Pulmonary artery endothelial cell (primary cell): Measurements from ENCODE around the gene KNDC1. TPM values are rescaled to one million over a fixed set of nuclear protein-coding genes. Genes with fewer than 3 reads are reported as not detected.
"Not testable (repeated sequence)": the region's sequence is repeated elsewhere in the genome, so short reads cannot be mapped to it uniquely, and the experiment has no call there.

Experiments
- DNase-seq: peaks from one replicate; pipeline ENCODE4 v3.0.0-alpha.2; 2011; ENCODE audit warnings: low read depth, low spot score
- total RNA-seq: library from RNA; depleted of rRNA; stranded (reverse); fragments of >200 nt; gene quantifications from 2 replicates; pipeline ENCODE4 v1.2.3, GENCODE V29; 2014

Gene KNDC1
- total RNA-seq, 1 donor from 2014 or later = not detected

- no peak for DNase-seq
Measured at GRCh38 chr10:133126431-133127290, 33.4 kb upstream of the KNDC1 start.

DNA sequence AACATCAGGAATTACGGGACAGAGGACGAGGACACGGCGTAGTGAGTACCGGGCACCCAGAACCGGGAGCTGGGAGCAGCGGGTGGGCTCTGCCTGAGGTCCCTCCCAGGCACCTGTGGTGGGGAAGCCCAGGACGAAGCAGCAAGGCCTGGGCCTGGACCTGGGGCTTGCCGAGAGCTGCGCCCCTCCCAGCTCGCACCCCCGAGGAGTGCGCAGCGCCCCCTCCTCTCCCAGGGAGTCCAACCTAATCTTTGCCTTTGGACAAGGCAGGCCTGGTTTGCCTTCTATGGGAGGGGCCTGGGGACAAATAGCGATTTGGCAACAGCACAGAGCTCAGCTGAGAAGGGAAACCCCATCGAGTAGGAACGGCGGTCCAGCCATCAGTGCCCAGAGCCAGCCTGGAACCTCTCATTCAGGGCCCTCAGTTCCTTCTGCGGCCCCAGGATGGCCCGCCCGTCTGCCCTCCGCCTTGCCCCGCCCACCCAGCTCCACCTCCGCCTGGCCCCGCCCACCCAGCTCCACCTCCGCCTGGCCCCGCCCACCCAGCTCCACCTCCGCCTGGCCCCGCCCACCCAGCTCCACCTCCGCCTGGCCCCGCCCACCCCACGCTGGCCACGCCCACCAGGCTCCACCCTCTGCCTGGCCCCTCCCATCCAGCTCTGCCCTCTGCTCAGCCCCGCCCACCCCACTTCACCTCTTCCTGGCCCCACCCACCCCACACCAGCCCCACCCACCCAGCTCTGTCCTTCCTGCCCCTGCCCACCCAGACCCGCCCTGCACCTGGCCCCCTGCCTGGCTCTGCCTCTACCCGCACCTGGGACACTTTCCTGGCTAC, 32.5 kb upstream of the KNDC1 start:
- DNase-seq = no peak

GRCh38 chr10:133128126-133129070, 31.6 kb upstream of the KNDC1 start:
- no peak for DNase-seq

- no peak for DNase-seq
Measured at GRCh38 chr10:133129071-133129858, 30.8 kb upstream of the KNDC1 start.

DNA sequence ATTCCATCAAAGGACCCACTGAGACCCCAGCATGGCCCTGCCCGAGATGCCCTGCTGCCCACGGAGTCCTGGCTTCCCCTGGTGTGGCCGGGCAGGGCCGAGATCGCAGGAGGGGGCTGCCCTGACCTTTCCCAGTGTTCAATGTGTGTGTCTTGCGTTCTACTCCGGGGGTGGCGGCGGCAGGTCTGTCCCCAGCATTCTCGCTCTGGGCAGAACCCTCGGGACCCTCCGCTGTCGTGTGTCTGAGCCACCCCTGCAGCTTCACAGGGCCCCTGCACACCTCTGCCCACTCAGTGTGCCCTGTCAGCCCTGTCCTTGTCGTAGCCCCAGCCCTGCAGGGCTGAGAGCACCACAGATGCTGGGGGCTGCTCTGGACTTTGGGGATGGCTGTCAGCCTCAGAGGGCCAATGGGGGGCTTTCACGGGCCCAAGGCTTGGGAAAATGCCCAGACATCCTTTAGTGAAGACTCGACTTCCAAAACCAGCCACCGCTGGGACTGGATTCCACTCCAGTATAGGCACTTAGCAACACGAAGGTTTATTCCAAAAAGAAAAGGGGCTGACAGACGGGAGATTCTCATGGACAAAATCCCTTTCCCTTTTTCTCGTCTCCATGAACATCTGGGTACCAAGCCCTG, 30.0 kb upstream of the KNDC1 start:
- no peak for DNase-seq

DNA sequence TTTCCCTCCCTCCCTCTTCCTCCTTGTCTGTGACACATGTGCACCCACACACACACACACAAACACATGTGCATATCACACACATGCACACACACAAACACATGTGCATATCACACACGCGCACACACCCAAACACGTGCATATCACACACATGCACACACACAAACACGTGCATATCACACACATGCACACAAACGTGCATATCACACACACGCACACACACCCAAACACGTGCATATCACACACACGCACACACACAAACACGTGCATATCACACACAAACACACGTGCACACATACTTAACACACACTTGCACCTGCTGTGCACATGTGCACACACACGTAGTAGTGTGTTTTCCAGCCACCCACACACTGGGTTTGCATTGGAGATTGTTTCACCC, 29.4 kb upstream of the KNDC1 start:
- DNase-seq = no peak

GRCh38 chr10:133131053-133131452, 29.0 kb upstream of the KNDC1 start:
- no peak for DNase-seq

GRCh38 chr10:133131734-133132472, 28.1 kb upstream of the KNDC1 start:
- DNase-seq = no peak

DNA sequence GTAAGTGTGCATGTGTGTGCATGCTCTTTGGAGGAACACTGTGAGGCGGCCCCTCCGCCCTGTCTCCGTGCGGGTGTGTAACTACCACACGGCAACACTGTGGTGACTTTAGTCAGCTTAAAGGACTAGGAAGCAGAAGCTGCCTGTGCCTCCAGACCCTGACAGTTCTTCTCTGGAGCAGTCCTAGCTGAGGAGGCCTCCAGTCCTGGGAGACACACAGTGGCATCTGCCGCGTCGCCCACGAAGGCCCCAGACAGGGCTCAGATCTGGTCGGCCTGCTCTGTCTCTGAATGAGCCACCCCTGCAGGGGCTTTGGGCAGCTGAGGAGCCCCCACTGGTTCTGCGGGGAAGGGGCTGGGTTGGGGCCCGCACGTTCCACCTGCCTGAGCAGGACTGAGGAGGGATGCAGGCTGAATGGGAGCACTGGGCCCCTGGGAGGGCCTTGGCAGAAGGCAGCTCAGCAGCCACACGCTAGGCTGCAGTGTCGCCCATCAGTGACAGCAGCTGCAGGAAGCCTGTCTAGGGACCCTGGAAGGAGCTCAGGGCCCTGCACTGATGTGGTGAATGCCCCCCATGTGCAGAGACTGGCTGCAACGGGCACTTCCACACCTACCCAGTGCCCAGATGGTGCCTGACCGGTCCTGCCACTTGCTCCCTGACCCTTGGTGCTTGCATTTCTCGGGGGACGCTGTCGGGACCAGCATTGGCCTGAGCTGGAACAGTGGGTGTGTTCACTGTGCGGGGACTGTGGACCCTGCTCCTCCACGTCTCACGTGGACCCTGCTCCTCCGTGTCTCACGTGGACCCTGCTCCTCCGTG, 27.3 kb upstream of the KNDC1 start:
- DNase-seq = no peak

- DNase-seq = no peak
Measured at GRCh38 chr10:133133471-133134231, 26.4 kb upstream of the KNDC1 start.

GRCh38 chr10:133134411-133135115, 25.5 kb upstream of the KNDC1 start:
- DNase-seq = no peak

- no peak for DNase-seq
Measured at GRCh38 chr10:133135116-133135465, 24.9 kb upstream of the KNDC1 start.

- not testable (repeated sequence) for DNase-seq
Measured at GRCh38 chr10:133137486-133138145, 22.4 kb upstream of the KNDC1 start.

GRCh38 chr10:133139551-133140065, 20.4 kb upstream of the KNDC1 start:
- DNase-seq = no peak

DNA sequence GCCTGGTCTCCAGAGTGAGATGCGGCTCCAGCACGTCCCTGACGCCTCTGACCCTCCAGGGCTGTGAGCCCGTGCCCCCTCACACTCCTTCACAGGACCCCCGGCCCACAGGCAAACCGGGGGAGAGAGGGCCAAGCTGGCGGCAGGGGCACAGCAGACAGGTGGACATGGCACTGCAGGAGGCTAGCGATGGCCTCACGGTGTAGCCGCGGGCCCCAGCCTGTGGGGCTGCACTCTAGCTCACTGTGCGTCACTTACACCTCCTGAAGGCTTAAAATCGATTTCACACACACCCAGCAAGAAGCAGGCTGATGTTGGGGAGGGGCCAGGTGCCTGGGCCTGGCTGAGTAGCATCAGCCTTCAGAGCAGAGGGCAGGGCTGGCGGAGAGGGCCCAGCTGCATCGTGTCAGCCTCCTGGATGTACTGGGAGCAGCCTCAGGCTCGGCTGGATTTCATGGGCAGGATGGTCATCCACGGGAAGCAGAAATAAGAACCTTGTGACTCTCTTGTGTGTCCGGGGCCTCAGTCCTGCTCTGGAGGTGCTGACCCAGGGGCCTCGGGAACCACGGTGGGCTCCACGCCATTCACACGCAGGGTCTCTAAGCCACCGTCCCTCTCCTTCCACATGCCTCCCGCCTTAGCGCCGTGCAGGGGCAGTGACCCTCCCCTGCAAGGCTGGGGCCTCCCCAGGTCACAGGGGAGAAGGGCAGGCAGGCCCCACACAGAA, 19.4 kb upstream of the KNDC1 start:
- DNase-seq = no peak
